KG1 (cell line): ENCODE data around the gene MYL7.
A peak's percentile ranks its signal among the peaks of the same experiment; 100 is the strongest.
"Not testable (repeated sequence)": the region's sequence is repeated elsewhere in the genome, so short reads cannot be mapped to it uniquely, and the experiment has no call there.

Source experiments
- DNase-seq: peaks from one replicate; lab custom pipeline; 2025; lab: John Stamatoyannopoulos, UW

Gene MYL7

DNA sequence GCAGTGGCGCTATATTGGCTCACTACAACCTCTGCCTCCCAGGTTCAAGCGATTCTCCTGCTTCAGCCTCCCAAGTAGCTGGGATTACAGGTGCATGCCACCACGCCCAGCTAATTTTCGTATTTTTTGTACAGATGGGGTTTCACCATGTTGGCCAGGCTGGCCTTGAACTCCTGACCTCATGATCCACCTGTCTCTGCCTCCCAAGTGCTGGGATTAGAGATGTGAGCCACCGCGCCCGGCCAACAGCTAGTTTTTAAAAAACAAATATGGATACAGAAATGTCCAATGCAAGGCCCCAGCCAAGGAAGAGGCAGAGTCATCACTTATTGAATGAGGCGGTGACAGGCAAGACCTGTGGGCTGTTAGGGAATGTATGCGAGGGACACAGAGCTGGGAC, 30.8 kb upstream of the MYL7 start:
- DNase-seq = not testable (repeated sequence)

DNA sequence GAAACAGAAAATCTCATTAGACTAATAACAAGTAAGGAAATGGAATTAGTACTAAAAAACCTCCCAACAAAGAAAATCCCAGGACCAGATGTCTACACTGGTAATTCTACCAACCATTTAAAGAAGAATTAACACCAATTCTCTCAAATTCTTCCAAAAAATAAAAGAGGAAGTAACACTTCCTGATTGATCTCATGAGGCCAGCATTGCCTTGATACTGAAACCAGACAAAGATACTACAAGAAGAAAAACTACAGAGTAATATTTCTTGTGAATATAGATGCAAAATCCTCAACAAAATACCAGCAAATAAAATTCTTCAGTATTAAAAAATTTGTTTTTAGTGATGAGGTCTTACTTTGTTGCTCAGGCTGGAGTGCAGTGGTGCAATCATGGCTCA, 26.8 kb upstream of the MYL7 start:
- peak; percentile 3 for DNase-seq

DNA sequence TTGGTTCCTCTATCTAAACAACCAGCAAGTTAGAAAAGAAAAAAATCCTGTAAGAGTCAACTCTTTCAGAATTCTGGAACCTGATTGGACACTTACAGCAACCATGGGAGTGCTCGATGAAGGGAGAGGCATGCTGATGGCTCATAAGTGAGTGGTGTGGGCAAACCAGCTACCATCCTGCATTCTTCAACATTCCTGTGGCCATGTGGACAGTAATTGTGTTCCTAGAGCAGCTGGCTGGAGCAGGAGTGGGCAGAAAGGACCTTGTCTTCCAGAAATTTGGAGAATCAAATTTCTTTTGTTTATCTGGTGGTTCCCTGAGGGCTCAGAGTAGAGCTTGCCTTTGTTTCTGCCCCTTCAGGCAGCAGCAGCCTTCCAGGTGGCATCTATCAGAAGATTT, 22.5 kb upstream of the MYL7 start:
- no peak for DNase-seq

DNA sequence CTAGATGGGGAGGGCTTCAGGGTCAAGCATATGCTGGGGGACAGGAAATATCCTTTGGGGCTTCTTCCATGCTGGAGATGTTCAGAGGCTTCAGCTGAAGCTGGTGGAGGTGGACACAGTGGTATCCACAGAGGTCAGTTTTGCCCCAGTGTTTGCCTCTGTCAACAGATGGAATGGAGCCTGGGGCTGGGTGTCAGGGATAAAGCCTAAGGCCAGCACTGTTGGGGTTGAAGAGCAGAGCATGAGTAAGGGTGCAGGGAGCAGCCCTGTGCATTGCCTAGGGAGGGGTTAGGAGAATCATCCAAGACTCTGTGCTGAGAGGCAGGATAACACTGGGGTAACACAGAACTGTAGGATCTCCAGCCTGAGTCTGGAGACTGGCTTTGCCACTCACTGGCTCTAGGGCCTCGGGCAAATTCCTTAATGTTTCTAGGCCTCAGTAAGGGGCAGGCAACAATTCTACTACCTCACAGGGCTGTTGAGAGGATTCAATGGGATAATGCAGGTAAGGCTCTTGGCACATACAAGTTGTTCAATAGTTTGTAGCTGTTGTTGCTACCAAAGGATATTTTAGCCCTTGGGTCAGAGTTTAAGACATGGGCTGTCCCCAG, 21.8 kb upstream of the MYL7 start:
- DNase-seq = no peak

DNA sequence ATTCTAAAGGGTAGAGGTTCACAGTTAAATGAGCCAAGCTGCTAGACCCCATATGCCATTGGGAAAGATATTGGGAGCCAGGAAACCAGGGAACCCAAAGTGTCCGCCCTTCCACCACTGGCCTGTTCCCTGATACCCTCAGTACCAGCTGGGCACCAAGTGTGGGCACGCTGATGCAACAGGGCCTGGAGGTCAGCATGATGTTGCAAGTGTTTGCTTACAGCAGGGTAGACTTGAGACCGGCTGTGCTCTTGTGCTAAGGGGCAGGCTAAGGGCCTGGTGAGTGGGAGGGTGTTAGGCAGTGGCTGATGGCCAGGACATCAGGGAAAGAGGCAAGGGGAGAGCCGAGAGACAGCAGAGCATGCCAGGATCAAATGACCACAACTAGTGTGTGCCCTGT, 21.0 kb upstream of the MYL7 start:
- DNase-seq = no peak

DNA sequence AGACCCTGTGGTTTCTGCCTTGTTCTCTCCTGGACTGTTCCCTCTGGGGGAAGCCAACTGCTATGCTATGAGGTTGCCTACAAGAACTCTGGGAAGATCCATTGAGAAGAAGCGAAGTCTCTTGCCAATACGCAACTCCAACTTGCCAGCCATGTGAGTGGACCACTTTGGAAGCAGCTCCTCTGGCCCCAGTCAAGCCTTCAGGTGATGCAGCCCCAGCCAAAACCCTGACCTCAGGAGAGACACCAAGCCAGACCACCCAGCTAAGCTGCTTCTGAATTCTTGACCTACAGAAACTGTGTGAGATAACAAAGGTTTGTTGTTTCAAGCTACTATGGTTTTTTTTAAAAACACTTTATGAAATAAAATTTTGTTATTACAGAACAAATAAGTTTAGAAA, 20.2 kb upstream of the MYL7 start:
- no peak for DNase-seq

DNA sequence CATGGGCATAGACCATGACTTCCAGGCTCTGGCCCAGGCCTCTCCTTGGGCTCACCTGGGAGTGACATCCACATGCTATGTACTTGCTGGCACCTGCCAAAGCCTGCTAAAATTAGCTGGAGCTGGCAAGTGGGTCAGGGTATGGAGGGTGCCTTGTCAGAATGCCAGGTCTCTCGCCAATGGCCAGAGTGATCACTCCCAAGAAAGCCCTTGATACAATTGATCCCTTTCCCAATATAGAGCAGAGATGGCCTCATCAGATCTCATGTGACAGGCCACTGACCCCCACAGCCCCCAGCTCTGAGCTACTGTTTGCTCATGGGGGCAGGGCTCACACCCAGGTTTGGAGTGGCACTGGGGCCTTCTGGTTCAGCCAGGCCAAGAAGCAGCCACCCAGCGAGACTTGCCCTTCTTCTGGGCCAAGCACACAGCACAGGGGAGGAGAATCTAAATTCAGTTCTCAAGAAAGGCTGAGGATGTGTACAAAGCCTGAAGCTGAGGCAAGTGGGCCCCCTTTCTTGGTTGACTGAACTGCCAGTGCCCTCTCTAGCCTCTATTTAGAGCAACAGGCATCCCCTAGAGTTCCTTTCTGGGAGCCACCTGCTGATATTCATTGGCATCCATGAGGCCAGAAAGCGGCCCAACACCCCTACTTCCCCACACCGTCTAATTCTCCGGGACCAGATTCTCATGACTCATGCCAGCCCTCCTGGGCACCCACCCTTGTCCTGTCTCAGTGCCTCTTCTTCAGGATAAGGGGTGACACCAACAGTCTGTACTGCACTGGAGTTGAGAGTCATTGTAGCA, 18.9 kb upstream of the MYL7 start:
- no peak for DNase-seq

DNA sequence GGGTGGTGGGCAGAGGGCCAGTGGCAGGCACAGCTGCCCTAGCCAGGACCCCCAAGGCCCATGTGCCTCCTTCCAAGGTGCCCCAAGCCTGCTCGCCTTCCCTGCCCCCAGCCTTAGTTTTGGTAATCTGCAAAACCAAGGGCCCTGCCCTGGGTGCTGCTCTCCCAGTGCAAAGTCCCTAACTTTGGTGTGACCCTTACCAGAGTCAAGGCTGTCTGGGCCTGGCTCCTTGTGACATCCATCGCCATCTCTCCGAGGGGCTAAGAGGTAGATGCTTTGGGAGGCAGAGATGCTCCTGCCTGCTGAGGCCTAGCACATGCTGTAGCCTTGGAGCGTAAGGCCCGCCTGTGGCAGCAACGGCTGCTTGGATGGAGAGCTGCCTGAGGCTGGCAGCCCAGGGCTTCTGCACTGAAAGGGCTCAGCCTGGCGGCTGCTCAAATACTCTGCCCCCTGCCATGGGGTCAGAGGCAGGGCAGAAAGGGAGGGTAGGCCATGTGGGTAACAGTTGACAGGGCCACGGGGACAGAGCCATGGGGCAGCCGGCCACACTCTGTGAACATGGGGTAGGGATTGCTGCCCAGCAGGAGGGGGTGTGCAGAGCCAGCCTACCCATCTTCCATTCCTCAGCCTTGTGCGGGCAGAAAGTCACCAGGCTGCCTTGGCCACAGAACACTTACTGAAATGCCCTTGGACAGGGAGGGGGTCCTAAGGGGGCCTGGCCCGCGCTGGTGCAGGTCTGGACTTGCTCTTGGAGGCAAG, 17.9 kb upstream of the MYL7 start:
- DNase-seq = no peak

DNA sequence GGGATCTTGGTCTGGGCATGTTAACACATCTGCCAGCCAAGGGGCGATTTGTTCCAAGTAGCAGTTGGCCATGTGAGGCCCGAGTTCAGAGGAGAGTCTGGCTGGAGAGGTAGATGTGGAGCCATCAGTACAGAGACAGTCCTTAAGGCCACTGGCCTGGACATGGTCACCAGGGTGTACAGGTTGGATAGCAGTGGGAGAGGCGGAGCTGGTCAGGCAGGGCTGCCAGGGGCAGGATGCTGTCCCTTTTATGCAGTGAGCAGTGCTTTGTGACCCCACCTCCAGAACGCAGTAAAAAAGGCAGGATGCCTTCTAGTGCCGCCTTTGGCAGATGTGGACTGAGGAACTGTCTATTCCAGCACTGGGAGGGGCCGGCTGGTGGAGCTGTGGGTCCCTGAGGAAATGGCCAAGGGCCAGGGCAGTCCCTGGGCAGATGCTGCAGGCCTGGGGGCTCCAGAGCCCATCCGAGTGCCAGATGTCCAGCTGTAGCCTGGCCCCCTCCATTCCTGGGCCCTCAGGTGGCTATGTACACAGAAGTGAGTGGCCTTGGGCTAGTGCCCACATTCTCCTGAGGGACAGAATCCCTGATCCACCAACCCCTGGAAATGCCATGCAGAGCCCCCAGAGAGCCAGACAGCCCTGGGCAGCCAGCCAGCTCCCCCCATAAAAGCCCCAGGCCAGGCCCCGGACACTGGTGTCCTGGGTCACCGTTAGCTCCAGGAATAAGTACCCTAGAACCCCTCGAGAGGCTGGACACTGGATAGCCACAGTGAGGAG, 17.2 kb upstream of the MYL7 start:
- DNase-seq = no peak

DNA sequence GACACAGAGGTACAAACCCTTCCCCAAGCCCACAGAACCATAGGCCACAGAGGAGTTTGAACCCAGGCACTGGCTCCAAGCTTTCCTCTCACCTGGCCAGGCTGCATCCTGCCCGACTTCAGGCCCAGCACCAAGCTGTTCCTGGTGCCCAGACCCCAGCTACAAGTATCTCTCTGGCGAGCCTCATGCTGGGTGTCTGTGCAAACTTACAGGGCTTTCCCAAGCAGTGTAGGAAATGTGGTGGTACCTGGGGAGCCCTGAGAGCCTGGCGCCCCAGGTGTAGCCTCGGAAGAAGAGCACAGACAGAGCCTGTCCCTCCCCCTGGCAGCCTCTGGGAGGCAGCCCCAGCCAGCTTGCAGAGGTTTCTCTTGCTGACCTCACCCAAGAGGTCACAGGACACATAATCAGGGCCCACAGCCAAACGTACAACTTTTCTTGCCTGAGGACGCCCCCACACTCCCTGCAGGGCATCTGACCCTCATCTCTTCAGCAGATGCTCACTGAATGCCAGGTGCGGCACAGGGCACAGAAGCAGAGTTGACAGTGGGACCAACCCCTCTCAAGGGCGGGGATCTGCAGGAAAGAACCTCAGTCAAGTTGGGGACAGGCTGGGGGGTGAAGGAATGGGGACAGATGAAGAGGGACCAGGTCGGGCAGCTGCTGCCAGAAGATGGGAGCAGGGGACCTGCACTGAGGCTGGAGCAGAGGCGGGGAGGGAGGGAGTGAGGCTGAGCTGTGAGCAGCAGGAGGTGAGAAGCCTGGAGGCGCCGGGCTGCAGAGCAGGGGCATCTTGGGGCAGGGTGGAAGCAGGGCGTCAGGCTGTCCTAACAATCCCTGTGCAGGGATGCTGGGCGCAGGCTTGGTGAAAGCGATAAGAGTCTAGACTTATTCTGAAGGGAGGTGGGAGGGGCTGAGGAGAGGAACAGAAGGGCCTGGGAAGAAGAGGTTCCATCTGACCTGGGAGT, 16.3 kb upstream of the MYL7 start:
- DNase-seq = no peak

DNA sequence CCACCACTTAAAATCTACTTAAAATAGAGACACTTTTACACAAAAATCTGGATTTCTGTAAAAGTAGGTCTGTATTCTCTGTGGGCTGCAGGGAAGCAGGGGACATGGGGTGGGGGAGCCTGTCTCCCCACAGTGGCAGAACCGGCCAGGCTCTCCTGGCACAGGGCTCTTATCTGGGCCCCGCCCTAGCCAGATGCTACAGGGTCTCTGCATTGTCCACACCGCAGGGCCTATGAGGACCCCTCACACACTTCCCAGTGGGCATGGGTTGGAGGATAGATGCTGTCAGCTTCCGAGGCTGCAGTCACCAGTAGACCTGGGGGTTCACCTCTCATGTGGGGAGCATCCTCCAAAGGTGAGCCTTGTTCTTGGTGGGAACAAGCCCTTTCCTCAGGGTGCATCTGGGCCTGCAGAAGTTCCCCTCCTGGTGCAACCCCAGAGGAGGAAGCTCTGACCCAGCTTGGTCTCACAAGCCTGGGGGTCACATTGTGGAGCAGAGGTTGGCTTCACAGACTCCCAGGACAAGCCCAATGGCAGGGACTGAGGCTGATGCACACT, 15.4 kb upstream of the MYL7 start:
- no peak for DNase-seq

DNA sequence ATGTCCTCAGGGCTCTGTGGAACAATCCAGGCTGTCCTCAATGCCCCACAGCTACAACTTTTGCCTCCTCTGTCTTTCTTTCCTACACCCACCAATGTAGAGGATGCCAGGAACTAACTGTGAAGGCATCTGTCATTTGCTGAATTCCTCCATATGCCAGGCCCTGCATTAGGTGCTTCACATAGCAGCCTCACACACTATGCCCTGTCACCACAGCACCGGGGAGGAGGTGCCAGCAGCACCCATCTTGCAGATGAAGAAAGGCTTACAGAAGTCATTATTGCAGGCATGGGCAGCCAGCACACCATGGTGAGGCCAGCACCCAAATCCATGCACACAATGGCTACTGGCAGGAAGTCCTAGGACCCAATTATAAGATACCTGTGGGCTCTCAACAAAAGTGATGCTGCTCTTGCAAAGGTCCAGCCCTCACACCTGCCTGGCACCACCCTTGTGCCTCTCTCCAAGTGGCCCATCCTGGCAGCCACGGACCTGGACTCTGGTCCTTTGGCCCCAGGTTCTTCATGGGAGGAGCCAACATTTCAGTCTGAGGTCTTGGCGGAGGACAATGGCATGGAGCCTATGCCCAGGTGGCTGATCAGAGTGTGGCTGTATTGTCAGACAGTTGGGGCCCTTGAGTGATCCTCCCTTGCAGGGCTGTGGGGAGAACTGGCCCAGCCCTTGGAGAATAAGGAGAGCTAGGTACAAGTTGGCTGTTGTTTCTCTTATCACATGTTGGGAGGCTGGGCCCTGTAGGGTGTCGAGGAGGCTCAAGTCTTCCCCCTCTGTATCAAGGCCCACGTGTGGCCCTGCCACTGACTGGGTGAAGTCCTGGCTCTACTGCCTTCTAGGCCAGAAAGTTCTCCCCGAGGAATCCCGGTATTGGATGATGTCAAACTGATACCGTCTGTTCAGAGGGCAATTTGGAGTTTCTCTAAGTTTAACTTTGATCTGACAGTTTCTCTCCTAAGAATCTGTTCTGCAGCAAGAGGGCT, 14.4 kb upstream of the MYL7 start:
- no peak for DNase-seq

DNA sequence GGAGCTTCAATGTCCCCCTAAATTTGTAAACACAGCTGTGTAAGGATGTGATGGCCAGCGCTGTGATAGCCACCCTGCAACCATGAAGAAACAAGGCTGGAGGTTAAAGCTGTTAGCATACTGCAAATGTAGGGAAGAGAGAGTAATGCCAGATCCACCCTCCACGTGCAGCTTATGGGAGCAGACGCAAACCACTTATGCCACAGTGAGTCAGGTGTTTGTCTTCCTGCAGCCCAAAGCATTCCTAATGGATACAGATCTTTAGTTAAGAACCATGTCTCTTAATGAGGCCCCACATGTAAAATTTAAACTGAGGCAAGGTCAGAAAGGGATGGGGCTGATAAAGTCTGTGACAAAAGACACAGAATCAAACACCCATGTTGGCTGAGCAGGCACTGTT, 13.6 kb upstream of the MYL7 start:
- DNase-seq = no peak

DNA sequence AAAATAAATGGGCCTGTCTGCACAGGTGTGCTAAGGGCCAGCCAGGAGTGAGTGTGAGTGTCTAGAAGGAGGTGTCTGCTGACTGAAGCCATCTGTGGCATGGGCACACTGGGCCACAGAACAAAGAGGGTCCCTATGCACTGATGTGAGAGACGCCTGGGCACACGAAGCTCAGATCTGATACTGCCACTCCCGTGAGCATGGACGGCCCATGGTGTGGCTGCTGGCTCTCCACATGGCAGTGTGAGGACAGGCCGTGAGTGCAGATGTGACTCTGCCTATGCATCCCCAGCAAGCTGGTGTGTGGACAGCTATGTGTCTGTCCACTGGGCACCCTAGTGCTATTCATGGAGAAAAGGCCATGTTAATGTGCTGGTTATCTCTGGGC, 12.8 kb upstream of the MYL7 start:
- no peak for DNase-seq

DNA sequence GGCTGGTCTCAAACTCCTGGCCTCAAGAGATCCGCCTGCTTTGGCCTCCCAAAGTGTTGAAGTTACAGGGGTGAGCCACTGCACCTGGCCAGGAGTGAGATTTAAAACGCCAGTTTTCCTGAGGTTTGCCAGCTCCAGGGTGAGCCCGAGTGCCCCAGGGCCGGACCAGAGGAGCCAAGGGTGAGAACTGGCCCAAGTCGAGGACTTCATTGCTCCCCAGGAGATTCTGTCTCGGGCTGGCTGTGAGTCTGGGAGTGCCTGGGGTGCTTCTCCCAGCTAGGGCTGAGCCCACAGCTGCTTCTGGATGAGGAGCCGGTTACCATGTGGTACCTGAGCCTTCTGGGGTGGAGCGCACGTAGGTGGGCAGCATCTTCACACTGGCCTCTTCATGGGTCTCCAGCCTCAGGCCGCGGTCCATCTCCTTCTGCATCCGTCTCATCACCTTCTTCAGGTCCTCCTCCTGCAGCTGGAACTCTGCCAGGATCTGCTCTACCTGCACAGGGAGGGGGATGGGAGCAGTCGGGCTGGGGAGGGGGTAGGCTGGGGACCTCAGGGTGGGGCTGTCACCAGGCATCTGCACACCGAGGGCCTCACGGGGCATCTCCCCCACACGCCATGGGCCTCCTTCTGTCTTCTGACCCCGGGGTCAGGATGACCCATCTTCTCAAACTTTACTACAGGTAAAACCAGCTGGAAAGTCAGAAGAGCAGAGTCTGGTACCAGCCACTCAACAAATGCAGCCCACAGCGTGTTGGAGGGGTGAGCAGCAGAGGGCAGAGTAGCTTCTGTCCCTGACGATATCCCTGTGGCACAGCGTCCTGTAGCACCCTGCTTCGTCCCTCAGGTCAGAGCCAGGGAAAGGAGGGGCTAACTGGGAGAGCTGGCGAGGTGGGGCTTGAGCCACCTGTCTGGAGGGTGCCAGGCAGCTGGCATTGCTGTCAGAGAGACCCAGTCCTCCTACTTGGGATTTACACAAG, 12.1 kb upstream of the MYL7 start:
- DNase-seq = no peak

DNA sequence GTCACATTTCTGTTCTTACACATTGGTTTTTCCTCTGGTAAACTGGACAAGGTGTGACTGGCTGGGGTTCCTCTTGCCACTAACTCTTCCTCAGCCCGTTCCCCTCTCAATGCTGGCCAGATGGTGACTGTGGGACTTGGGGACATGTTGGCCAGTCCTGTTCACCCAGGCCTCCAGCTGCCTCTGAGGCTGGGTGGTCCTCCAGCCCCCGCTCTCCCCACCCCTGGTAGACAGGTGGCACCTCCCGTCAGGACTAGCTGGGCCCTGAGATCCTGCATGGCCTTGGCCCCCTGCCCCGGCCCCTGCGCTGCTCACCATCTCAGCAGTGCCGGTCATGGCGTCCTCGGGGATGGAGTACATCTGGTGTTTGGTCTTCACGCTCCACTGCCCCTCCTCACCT, 10.8 kb upstream of the MYL7 start:
- DNase-seq = no peak

DNA sequence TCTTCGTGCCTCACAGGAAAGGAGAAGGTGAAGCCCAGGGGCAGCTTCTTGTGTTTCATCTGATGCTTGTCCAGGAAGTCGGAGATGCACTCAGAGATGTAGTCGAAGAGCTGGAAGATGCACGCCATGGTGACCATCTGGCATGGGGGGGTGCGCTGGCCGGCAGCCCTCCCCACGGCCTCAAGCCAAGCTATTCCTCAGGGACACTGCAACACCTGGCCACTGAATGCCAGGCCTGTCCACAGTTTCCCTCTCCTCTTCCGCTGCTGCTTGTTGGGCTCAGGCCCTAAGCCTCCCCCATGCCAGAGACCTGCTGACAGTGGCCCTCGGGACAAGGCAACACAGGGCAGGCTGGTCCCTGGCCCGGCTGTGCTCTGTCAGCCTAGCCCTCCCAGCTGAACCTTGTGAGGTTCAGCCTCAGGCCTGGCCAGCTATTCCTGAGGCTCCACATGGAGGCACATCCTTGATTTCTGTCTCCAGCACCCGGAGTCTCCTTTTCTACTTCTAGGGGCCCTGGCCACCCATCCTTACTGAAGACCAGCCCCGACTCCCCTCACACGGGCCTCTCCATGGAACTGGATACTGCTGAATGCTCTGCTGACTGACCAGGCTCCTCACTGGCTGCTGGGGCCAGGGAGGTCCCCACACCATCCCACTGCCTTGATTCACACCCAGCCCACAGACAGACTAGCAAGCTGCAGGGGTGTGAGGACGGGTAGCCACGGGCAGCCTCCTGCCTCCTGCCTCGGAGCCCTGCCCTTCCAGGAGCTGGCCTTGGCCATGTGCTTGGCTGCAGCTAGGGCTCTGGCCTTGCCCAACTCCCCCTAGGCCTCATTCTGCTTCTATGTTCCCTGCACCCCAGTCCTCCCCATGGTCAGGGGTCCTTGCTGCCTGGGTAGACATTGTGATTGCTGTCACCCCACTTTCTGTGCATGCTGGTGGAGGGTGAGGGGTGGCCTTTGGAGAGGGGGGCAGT, 10.1 kb upstream of the MYL7 start:
- DNase-seq = no peak
